ENCODE measurements around the gene GCNA.

DNA sequence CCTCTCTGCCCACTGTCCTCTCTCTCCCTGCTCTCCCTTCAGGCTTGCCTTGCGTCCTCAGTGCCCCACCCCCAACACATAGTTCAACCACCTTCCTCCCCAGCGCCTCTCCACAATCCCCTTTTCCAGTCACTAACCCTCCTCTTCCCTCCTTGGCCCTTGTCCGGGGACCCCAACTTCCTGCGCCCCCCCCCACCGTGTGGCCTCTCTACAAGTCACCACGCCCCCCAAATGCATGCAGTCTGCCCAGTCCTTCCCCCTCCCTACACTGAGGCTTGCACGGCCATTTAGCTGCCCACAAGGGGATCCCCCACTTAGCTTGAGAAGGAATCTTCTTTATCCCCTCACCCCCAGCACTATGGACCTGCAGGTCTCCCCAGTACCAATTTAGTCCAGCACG lies 39.5 kb downstream of the GCNA start:
- TF ChIP-seq, protein P1, sequence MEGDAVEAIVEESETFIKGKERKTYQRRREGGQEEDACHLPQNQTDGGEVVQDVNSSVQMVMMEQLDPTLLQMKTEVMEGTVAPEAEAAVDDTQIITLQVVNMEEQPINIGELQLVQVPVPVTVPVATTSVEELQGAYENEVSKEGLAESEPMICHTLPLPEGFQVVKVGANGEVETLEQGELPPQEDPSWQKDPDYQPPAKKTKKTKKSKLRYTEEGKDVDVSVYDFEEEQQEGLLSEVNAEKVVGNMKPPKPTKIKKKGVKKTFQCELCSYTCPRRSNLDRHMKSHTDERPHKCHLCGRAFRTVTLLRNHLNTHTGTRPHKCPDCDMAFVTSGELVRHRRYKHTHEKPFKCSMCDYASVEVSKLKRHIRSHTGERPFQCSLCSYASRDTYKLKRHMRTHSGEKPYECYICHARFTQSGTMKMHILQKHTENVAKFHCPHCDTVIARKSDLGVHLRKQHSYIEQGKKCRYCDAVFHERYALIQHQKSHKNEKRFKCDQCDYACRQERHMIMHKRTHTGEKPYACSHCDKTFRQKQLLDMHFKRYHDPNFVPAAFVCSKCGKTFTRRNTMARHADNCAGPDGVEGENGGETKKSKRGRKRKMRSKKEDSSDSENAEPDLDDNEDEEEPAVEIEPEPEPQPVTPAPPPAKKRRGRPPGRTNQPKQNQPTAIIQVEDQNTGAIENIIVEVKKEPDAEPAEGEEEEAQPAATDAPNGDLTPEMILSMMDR (conservative IDR thresholded peaks at IDR 0.05; ENCODE audit: low read length), result no peak
- no peak for TF ChIP-seq EZH2phosphoT487 (IDR thresholded peaks at IDR 0.05; ENCODE audit: borderline replicate concordance)

Measured in Loucy (cell line).